Stomach (tissue), 4 donors: ENCODE data around the gene MXRA5.
"Not testable (repeated sequence)": the region's sequence is repeated elsewhere in the genome, so short reads cannot be mapped to it uniquely, and the experiment has no call there.

Experiments used
- EP300 ChIP-seq: sonication (generic); formaldehyde crosslinking; IDR thresholded peaks from one replicate; pipeline ENCODE4 v1.6.1; 2017; ENCODE audit warnings: antibody characterized with exemption
- POLR2A ChIP-seq, 4 donors: fragments of 450-650 bp; IDR thresholded peaks; one replicate each; pipeline ENCODE4 v1.6.1; 2016; ENCODE audit warnings: antibody characterized with exemption in 4 of 4, control low read depth in 2 of 4, mild to moderate bottlenecking in 1 of 4, moderate library complexity in 1 of 4
- POLR2AphosphoS5 ChIP-seq, 3 donors: sonication (generic); formaldehyde crosslinking; IDR thresholded peaks; one replicate each; pipeline ENCODE4 v1.6.1; 2016; ENCODE audit warnings: antibody characterized with exemption in 3 of 3
- TF ChIP-seq, protein P1 (sequence below), 7 experiments: fragments of 450-650 bp in 4 of 7; fragments of 200-600 bp in 3 of 7; sonication (generic) in 3 of 7; IDR thresholded peaks; one replicate each; pipeline ENCODE4 v1.5.1; 2016 to 2019; ENCODE audit warnings: antibody characterized with exemption in 7 of 7, control low read depth in 2 of 7, mild to moderate bottlenecking in 1 of 7

DNA sequence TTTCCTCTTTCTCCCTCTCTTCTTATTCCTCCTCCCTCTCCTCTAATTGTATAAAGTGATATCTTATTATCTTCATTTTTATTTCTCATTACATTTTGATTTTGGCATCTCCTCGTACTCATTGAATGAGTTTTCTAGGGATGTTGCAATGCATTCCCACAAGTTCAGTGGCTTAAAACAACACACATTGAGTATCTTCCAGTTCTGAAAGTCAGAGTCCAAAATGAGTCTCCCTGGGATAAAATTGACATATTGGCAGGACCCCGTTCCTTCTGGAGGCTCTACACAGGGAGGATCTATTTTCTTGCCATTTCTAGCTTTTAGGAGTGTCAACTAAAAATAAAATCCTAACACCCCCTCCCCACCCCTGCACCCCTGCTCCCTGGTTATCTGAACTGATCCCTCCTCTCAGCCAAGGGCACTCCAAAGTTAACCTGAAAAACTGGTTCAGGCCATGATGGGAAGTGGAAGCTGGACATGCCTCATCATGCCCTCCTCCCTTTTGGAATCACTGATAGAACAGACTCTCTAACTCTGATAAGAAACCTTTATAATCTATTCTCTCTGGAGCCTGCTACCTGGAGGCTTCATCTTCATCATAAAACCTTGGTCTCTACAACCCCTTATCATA lies 29.5 kb upstream of the MXRA5 start:
- TF ChIP-seq, protein P1, sequence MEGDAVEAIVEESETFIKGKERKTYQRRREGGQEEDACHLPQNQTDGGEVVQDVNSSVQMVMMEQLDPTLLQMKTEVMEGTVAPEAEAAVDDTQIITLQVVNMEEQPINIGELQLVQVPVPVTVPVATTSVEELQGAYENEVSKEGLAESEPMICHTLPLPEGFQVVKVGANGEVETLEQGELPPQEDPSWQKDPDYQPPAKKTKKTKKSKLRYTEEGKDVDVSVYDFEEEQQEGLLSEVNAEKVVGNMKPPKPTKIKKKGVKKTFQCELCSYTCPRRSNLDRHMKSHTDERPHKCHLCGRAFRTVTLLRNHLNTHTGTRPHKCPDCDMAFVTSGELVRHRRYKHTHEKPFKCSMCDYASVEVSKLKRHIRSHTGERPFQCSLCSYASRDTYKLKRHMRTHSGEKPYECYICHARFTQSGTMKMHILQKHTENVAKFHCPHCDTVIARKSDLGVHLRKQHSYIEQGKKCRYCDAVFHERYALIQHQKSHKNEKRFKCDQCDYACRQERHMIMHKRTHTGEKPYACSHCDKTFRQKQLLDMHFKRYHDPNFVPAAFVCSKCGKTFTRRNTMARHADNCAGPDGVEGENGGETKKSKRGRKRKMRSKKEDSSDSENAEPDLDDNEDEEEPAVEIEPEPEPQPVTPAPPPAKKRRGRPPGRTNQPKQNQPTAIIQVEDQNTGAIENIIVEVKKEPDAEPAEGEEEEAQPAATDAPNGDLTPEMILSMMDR (IDR thresholded peaks at IDR 0.05), result not testable (repeated sequence)
- not testable (repeated sequence) for TF ChIP-seq POLR2A (IDR thresholded peaks at IDR 0.05); POLR2AphosphoS5 (IDR thresholded peaks at IDR 0.05); EP300
